Mucosa of descending colon (tissue), 3 donors: ENCODE results near the gene ADORA2A. TPM values are rescaled to one million over a fixed set of nuclear protein-coding genes. Genes with fewer than 3 reads are reported as not detected.

Source experiments
- ATAC-seq: fragments of 200-7000 bp; cut with Tn5 transposase; one replicate; pipeline ENCODE4 v1.9.1; 2020; ENCODE audit warnings: mild to moderate bottlenecking, moderate library complexity
- DNase-seq, 3 donors: peaks; one replicate each; pipeline ENCODE4 v3.0.0-alpha.2; 2020
- H3K36me3 ChIP-seq: fragments of 200-600 bp; one replicate; pipeline ENCODE4 v1.8.0; 2021; ENCODE audit warnings: low read depth, mild to moderate bottlenecking
- H3K4me1 ChIP-seq: fragments of 200-600 bp; one replicate; pipeline ENCODE4 v1.8.0; 2021; ENCODE audit warnings: low read depth, mild to moderate bottlenecking
- H3K4me3 ChIP-seq: fragments of 200-600 bp; one replicate; pipeline ENCODE4 v1.8.0; 2021; ENCODE audit warnings: mild to moderate bottlenecking
- H3K9me3 ChIP-seq: fragments of 200-600 bp; one replicate; pipeline ENCODE4 v1.8.0; 2021; ENCODE audit warnings: mild to moderate bottlenecking
- CTCF ChIP-seq: fragments of 200-600 bp; IDR thresholded peaks from one replicate; pipeline ENCODE4 v1.8.0; 2022; ENCODE audit warnings: antibody characterized with exemption, mild to moderate bottlenecking
- intact Hi-C, 2 donors: fragments of 100-400 bp; cut with DNase I in 1 of 2; cut with micrococcal nuclease in 1 of 2; formaldehyde crosslinking; loops; one replicate each; pipeline versions ENCODE4 v1.11.0 to v1.11.1; 2022; cut with DNase I, micrococcal nuclease
- total RNA-seq, 3 donors: library from RNA; stranded (reverse); fragmentation: NEBNext Ultra II Directional in 2 of 3; extraction: Animal tissue kit (Norgen Biotek cat#: 25700) in 2 of 3; gene quantifications; one replicate each; pipeline versions ENCODE4 v1.2.1 to v1.2.4, GENCODE V29; 2021 to 2023
- donor health status: DM: no; HTN: no; CAD: no; lungs with moderate emphysema.
- donor health status: DM: no; HTN: no; CAD: no.
- donor health status: DM: no; HTN: yes; CAD: no.

ADORA2A gene
- total RNA-seq, 3 donors from 2014 or later, result 2.1 to 4.0 (median 3.6) TPM

DNA sequence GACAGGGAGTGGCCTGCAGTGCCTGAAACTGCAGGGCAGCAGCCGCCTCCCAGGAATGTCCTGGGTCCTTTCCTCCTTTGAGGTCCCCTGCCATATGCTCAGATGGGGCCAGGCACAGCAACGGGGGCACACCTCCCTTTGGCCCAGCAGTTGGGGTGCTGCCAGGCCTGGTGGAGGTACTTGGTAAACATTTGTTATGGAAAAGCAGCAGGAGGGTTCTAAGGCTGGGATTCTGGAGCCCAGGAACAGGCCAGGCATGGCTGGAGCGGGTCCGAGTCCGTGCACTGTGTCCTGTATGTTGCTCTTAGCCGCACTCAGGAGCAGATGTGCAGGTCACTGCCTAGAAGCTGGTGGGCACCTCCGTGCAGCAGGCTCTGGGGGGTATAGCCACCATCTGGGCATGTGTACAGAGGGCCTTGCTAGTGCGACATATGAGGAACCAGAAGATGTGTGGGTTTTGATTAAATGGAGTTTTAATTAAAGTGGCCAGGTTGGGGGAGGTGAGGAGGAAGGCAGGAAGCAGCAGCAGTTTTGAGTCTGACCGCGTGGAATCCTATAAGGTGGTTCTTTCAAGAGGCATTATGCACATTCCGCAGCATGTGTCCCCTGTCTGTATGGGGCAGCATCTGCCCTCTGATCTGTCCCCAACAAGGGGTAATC, 1.5 kb downstream of the ADORA2A start:
- DNase-seq, result peak in 1 of 3 donors; percentile 21
- peaks cover 32% of the 10 kb centered on the region for H3K4me1 ChIP-seq
- H3K9me3 ChIP-seq, result no peaks in the 10 kb centered on the region
- TF ChIP-seq CTCF, result no peak
- ATAC-seq, result no peak
- intact Hi-C loops, result loop anchor here (10.0 kb wide), 2 partner anchors 86 to 96 kb away; no protein-coding TSS in a partner anchor
- H3K4me3 ChIP-seq, result no peak overlapping the region
- H3K36me3 ChIP-seq, result no peaks in the 10 kb centered on the region

DNA sequence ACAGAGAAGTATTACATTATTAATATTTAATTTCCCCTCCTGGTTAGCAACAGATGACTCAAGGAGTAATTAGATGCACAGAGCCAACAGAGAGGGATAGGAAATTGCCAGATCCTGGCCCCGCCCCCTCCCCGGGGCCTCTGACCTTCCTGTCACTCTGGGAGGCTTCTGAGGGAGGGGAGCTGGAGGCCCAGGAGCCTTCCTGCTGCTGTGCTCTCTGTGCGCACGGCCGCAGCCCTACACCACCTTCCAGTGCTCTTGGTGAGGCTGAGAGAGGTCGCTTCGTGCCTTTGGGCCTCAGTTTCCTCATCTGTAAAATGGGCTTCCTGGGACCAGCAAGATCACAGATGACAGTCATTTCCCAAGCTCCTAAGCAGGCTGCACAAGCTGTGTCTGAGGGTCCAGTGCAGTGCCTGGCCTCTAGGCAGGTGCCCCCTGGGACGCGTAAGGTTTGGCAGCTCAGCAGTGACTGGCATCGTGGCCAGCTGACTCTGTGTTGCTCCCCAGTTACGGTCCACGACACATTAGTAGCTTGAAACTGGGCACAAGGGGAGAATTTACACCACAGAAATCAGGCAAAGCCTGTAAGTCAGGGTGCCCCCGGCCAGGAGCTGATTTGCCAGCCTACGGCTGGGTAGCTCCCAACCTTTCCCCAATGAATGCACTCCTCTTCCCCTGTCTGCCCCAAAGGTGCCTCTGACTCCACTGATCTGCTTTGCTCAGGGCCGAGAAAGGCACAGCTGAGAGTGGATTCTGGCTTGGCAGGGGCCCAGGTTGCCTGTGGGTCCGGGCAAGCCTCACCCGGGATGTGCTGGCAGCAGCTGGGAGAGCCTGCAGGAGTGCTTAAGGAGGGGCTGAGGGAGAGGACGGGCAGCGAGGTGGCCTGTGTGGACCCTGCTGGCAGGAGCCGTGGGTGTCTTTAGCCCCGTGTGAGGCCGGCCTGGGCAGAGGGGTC, 2.3 kb downstream of the ADORA2A start:
- Histone ChIP-seq H3K36me3 (no peaks in the 10 kb centered on the region), H3K9me3 (no peaks in the 10 kb centered on the region), H3K4me3 (no peak overlapping the region), H3K4me1 (peaks cover 35% of the 10 kb centered on the region)
- no peak for TF ChIP-seq CTCF
- ATAC-seq, result no peak
- intact Hi-C loops, result loop anchor here (10.0 kb wide), 2 partner anchors 85 to 95 kb away; no protein-coding TSS in a partner anchor
- DNase-seq, result peak in 2 of 3 donors; percentile 52 to 78

DNA sequence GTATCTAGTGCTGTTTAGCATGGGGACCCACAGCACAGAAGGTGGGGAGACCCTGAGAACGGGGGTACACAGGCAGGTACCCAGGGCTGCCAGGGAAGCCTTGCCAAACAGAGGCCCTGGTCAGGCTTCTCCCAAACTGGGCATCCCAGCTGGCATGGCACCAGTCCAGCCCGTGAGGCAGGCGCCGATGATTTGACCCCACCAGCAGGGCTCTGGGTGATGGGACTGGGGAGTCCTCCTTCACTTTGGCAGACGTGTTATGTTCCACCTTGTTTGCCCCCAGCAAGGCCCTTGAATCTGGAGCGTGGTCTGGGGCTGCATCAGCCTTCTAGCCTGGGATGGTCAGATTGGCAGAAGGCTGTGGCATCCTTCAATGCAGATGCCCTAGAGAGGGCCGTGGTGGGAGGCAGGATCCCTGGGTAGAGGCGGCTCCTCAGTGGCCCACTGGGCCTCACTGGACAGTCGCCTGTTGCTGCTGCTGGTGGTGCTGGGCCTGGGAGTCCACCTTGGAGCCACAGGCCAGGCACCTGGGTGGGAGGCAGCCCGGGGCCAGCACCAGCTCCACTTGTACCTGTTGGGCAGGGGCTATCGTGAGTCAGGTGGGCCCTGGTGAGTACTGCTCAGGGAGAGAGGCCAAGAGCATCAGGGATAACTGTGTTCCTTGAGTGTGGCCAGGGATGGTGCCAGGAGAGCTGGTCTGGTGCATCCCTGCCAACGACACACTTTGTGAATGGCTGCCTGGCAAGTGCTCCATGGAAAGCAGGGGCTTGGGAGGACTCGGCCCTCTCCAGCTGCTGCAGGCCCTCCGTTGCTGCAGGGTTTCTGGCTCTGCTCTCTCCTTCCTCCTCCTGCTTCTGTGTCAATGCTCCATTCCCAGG, 3.3 kb downstream of the ADORA2A start:
- no peak for DNase-seq
- no peak for ATAC-seq
- TF ChIP-seq CTCF, result no peak
- Histone ChIP-seq H3K9me3 (no peaks in the 10 kb centered on the region), H3K4me3 (no peak overlapping the region), H3K4me1 (peaks cover 41% of the 10 kb centered on the region), H3K36me3 (no peaks in the 10 kb centered on the region)
- intact Hi-C loops, result no loop called here

GRCh38 chr22:24431309-24432034, 4.1 kb downstream of the ADORA2A start:
- peaks cover 41% of the 10 kb centered on the region for H3K4me1 ChIP-seq

More at GRCh38 chr22:24431309-24432034, 4.1 kb downstream of the ADORA2A start:
- Histone ChIP-seq H3K4me3 (no peak overlapping the region), H3K9me3 (no peaks in the 10 kb centered on the region), H3K36me3 (no peaks in the 10 kb centered on the region)
- DNase-seq, result no peak
- no peak for TF ChIP-seq CTCF
- intact Hi-C loops, result no loop called here
- no peak for ATAC-seq
